A172 (cell line): ENCODE results near the gene DYRK1A. TPM values are rescaled to one million over a fixed set of nuclear protein-coding genes. Genes with fewer than 3 reads are reported as not detected.
"Not testable (repeated sequence)": the region's sequence is repeated elsewhere in the genome, so short reads cannot be mapped to it uniquely, and the experiment has no call there.

Experiments used
- DNase-seq: peaks from one replicate; pipeline ENCODE4 v3.0.0-alpha.2; 2015; ENCODE audit warnings: low spot score
- total RNA-seq: library from RNA; depleted of rRNA; stranded (reverse); fragments of >200 nt; shearing (Covaris generic); gene quantifications from 2 replicates; pipeline ENCODE4 v1.2.3, GENCODE V29; 2014; rRNA removed

Gene DYRK1A
- 59.0 and 75.7 TPM in 2 replicates for total RNA-seq

GRCh38 chr21:37366482-37367316 is at the start of gene DYRK1A:
TSS of gene DYRK1A (plus strand) at chr21:37366773. CDS start at chr21:37420375, 53,602 bp downstream.
- DNase-seq: peak; percentile 98

- no peak for DNase-seq
These were observed 47.0 kb upstream of the DYRK1A start for GRCh38 chr21:37319551-37319950.

- no peak for DNase-seq
These were observed 44.5 kb upstream of the DYRK1A start for GRCh38 chr21:37322084-37322483.

GRCh38 chr21:37324558-37324957 is 42.0 kb upstream of the DYRK1A start:
- no peak for DNase-seq

GRCh38 chr21:37328147-37328546 is 38.4 kb upstream of the DYRK1A start:
- not testable (repeated sequence) for DNase-seq

GRCh38 chr21:37331411-37331810 is 35.2 kb upstream of the DYRK1A start:
- no peak for DNase-seq

GRCh38 chr21:37335053-37335452 is 31.5 kb upstream of the DYRK1A start:
- DNase-seq: no peak

- no peak for DNase-seq
These were observed 29.4 kb upstream of the DYRK1A start for GRCh38 chr21:37337179-37337578.

GRCh38 chr21:37337831-37338230 is 28.7 kb upstream of the DYRK1A start:
- no peak for DNase-seq

- DNase-seq: peak; percentile 98
These were observed 27.7 kb upstream of the DYRK1A start for GRCh38 chr21:37338671-37339551.

GRCh38 chr21:37339552-37339939 is 27.0 kb upstream of the DYRK1A start:
- DNase-seq: peak; percentile 22

GRCh38 chr21:37341254-37341960 is 25.2 kb upstream of the DYRK1A start:
- peak; percentile 78 for DNase-seq

GRCh38 chr21:37342046-37342632 is 24.4 kb upstream of the DYRK1A start:
- peak; percentile 44 for DNase-seq

GRCh38 chr21:37346841-37347430 is 19.6 kb upstream of the DYRK1A start:
- DNase-seq: no peak

- DNase-seq: peak; percentile 58
These were observed 17.9 kb upstream of the DYRK1A start for GRCh38 chr21:37348664-37349063.

GRCh38 chr21:37350472-37350871 is 16.1 kb upstream of the DYRK1A start:
- DNase-seq: no peak

- no peak for DNase-seq
These were observed 9.9 kb upstream of the DYRK1A start for GRCh38 chr21:37356706-37357105.

GRCh38 chr21:37357691-37358090 is 8.9 kb upstream of the DYRK1A start:
- DNase-seq: no peak

GRCh38 chr21:37358397-37358796 is 8.2 kb upstream of the DYRK1A start:
- no peak for DNase-seq

- DNase-seq: no peak
These were observed 2.6 kb upstream of the DYRK1A start for GRCh38 chr21:37363936-37364335.

GRCh38 chr21:37364722-37365121 is 1.9 kb upstream of the DYRK1A start:
- DNase-seq: no peak
